ENCODE measurements around the gene PGAM5. TPM values are rescaled to one million over a fixed set of nuclear protein-coding genes. Genes with fewer than 3 reads are reported as not detected.

The PGAM5 gene
- total RNA-seq, 4 donors from 2014 or later = 23.8 to 29.6 (median 26.1) TPM

DNA sequence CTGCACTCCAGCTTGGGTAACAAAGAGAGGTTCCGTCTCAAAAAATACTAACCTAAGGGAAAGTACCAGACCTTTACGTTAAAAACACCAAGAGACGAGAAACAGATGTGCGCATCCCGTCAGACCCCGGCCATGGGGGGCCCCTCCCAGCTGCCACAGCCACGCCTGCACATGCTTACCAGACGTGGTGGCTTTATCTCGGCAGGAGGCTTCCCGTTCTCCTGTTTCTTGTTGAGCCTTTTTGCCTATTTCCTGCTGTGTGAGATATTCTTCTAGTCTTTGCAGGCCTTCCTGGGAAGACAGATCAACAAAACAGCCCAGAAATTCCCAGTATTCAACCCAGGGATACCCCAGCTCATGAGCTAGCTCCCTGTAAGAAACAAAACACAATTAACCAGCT lies 23.6 kb downstream of the PGAM5 start:
- no peak for TF ChIP-seq EP300 (IDR thresholded peaks at IDR 0.05)
- TF ChIP-seq, protein P1, sequence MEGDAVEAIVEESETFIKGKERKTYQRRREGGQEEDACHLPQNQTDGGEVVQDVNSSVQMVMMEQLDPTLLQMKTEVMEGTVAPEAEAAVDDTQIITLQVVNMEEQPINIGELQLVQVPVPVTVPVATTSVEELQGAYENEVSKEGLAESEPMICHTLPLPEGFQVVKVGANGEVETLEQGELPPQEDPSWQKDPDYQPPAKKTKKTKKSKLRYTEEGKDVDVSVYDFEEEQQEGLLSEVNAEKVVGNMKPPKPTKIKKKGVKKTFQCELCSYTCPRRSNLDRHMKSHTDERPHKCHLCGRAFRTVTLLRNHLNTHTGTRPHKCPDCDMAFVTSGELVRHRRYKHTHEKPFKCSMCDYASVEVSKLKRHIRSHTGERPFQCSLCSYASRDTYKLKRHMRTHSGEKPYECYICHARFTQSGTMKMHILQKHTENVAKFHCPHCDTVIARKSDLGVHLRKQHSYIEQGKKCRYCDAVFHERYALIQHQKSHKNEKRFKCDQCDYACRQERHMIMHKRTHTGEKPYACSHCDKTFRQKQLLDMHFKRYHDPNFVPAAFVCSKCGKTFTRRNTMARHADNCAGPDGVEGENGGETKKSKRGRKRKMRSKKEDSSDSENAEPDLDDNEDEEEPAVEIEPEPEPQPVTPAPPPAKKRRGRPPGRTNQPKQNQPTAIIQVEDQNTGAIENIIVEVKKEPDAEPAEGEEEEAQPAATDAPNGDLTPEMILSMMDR (IDR thresholded peaks at IDR 0.05) = no peak
- TF ChIP-seq POLR2AphosphoS5 (IDR thresholded peaks at IDR 0.05) = no peak
- TF ChIP-seq POLR2A (IDR thresholded peaks at IDR 0.05) = no peak
- Histone ChIP-seq H3K27me3 (no peaks in the 10 kb centered on the region), H3K4me3 (no peak overlapping the region), H3K27ac (no peak overlapping the region), H3K4me1 (no peaks in the 10 kb centered on the region), H3K36me3 (peaks cover 0 to 98% of the 10 kb centered on the region in 2 donors), H3K9me3 (no peaks in the 10 kb centered on the region)
- WGBS, 2 donors (ENCODE audit: low coverage in 1 of 2) = 70 to 78% methylated on average over 8 to 10 of the region's 10 CpGs
- ATAC-seq = no peak

DNA sequence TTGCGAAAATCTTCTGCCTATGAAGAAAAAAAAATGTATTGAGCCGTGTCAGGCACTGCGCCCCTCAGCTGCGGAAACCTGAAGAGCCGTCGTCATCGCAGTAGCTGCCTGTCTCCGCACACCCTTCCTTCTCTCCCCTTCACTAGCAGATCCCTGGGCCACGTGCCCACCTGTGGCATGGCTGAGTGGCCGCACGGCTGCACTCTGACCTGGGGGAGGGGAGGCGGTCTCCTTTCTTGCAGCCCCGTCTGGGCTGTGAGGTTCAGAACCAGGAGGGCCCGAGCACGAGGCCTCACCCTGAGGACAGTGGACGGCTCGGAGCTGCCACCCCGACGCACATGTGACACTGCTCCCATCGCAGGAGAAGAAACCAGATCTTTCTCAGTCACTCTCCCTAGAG lies 24.9 kb downstream of the PGAM5 start:
- H3K4me1 ChIP-seq = no peaks in the 10 kb centered on the region
- WGBS, 2 donors (ENCODE audit: low coverage in 1 of 2) = 84 to 92% methylated on average over 4 to 7 of the region's 20 CpGs
- no peaks in the 10 kb centered on the region for H3K27me3 ChIP-seq
- H3K4me3 ChIP-seq = no peak overlapping the region
- no peak overlapping the region for H3K27ac ChIP-seq
- ATAC-seq = no peak
- no peaks in the 10 kb centered on the region for H3K9me3 ChIP-seq
- H3K36me3 ChIP-seq = peaks cover 0 to 100% of the 10 kb centered on the region in 2 donors
- TF ChIP-seq, protein P1 (IDR thresholded peaks at IDR 0.05) = no peak
- TF ChIP-seq EP300 (IDR thresholded peaks at IDR 0.05) (no peak), POLR2A (IDR thresholded peaks at IDR 0.05) (no peak), POLR2AphosphoS5 (IDR thresholded peaks at IDR 0.05) (no peak)

DNA sequence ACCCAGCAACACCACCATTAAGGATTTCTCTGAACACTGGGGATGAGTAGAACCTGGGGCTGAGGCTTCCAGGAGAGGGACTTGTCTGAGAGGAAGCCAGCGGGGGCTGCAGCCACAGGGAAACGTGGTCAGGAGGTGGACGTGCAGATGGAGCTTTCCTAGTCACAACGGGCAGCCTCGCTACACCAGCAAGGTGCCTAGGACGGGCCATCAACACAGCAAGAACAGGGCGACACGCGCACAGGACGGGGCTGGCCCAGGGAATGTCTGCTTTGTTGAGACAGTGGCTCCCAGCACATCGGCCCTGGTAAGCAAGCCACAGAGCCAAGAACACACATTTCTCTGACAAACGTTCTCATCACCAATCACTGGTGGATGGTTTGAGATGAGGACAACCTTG lies 25.7 kb downstream of the PGAM5 start:
- Histone ChIP-seq H3K9me3 (no peaks in the 10 kb centered on the region), H3K27me3 (no peaks in the 10 kb centered on the region), H3K4me3 (no peak overlapping the region), H3K27ac (no peak overlapping the region), H3K36me3 (peaks cover 0 to 100% of the 10 kb centered on the region in 2 donors), H3K4me1 (no peaks in the 10 kb centered on the region)
- no peak for ATAC-seq
- 92 to 93% methylated on average over 5 to 6 of the region's 12 CpGs for WGBS, 2 donors (ENCODE audit: low coverage in 1 of 2)
- TF ChIP-seq POLR2A (IDR thresholded peaks at IDR 0.05) (no peak), EP300 (IDR thresholded peaks at IDR 0.05) (no peak), POLR2AphosphoS5 (IDR thresholded peaks at IDR 0.05) (no peak)
- TF ChIP-seq, protein P1 (IDR thresholded peaks at IDR 0.05) = no peak

DNA sequence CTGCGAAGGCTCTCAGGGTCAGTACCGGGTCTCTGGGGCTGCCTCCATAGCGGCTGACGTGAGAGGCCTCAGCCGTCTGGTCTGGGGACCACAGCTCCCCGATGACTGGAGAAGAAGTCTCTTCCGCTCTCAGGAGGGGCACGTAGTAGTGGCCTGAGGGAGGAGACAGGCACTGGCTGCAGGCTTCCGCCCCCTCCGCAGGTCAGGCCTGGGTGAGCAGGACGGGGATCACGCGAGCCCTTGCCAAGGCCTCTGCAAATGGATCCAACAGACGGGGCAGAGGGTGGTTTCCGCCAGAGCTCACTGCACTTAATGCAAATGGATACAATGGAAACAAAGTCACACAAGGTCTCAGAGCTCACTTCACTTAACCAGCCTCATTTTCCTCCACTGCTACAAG lies 26.3 kb downstream of the PGAM5 start:
- H3K27me3 ChIP-seq = no peaks in the 10 kb centered on the region
- WGBS, 2 donors (ENCODE audit: low coverage in 1 of 2) = 76% methylated on average over 3 of the region's 15 CpGs; no CpG with 5 or more reads in 1 of the 2 donors
- TF ChIP-seq, protein P1 (IDR thresholded peaks at IDR 0.05) = no peak
- TF ChIP-seq EP300 (IDR thresholded peaks at IDR 0.05) = no peak
- no peak for TF ChIP-seq POLR2A (IDR thresholded peaks at IDR 0.05)
- TF ChIP-seq POLR2AphosphoS5 (IDR thresholded peaks at IDR 0.05) = no peak
- no peak overlapping the region for H3K27ac ChIP-seq
- H3K36me3 ChIP-seq = peaks cover 0 to 100% of the 10 kb centered on the region in 2 donors
- H3K4me3 ChIP-seq = no peak overlapping the region
- no peaks in the 10 kb centered on the region for H3K4me1 ChIP-seq
- no peak for ATAC-seq
- no peaks in the 10 kb centered on the region for H3K9me3 ChIP-seq

DNA sequence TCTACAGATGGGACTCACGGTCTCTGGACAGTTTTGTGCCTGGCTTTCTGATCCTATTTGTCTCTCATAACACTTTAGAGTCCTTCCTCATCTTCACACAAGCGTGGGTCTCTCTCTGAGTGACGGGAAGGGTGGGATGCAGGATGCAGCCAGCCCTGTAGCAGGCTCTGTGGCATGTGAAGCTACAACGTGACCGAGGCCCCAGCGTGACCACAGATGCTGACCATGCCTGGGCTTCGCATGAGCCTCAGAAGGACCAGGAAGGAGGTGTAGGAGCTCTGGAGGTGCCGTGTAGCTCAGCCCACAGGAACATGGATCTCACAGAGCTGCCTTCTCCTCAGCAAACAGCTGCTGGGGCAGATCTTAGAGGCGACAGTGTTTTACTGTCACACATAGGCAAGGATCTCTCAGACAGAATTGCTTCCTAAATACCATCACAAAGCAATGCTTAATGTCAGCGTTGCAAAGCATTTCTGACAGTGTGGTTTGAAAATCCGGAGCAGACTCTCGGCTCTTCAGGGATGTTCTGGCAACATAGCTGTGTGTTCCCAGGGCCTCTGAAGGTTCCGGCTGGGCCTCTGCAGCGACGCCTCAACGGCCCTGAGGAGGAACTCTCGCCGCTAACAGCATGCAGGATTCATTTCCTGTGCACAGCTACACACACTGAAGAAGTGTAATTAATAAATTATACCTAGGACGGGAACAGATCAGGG lies 29.1 kb downstream of the PGAM5 start:
- H3K4me3 ChIP-seq = no peak overlapping the region
- H3K27me3 ChIP-seq = no peaks in the 10 kb centered on the region
- peaks cover 0 to 100% of the 10 kb centered on the region in 2 donors for H3K36me3 ChIP-seq
- no peaks in the 10 kb centered on the region for H3K4me1 ChIP-seq
- H3K27ac ChIP-seq = no peak overlapping the region
- no peak for ATAC-seq
- 70 to 86% methylated on average over 2 to 8 of the region's 19 CpGs for WGBS, 2 donors (ENCODE audit: low coverage in 1 of 2)
- no peaks in the 10 kb centered on the region for H3K9me3 ChIP-seq
- no peak for TF ChIP-seq EP300 (IDR thresholded peaks at IDR 0.05)
- no peak for TF ChIP-seq POLR2A (IDR thresholded peaks at IDR 0.05)
- TF ChIP-seq, protein P1 (IDR thresholded peaks at IDR 0.05) = no peak
- TF ChIP-seq POLR2AphosphoS5 (IDR thresholded peaks at IDR 0.05) = no peak

Data from gastroesophageal sphincter (tissue), 4 donors.